A673 (cell line): ENCODE measurements around the gene BAK1. TPM values are rescaled to one million over a fixed set of nuclear protein-coding genes. Genes with fewer than 3 reads are reported as not detected.

Source experiments
- BruUV-seq: library from RNA; stranded (reverse); fragments of 400-500 nt; replicated peaks from 2 replicates; lab custom pipeline; 2021; lab: Mats Ljungman, UMichigan
- CTCF ChIA-PET: fragments of 300-600 bp; sonication (Branson Sonifier 250); formaldehyde crosslinking; loops from one replicate; lab custom pipeline; 2022; ENCODE audit warnings: antibody characterized with exemption; lab: Charles Lee
- POLR2A ChIA-PET: fragments of 300-600 bp; sonication (Branson Sonifier 250); formaldehyde crosslinking; loops from one replicate; lab custom pipeline; 2022; ENCODE audit warnings: antibody characterized with exemption; ENCODE audit not compliant: low non-redundant PET; lab: Charles Lee
- DNase-seq: peaks from one replicate; pipeline ENCODE4 v3.0.0-alpha.2; 2015; ENCODE audit warnings: low spot score
- H3K27ac ChIP-seq: fragments of 200-600 bp; sonication (generic); 2 replicates; pipeline ENCODE4 v1.5.1; 2016; ENCODE audit warnings: mixed run types, low read depth, mild to moderate bottlenecking, mixed read lengths, antibody characterized with exemption, low read length; ENCODE audit not compliant: poor library complexity, severe bottlenecking
- H3K27me3 ChIP-seq: fragments of 200-600 bp; sonication (generic); replicated peaks from 2 replicates; pipeline ENCODE4 v1.6.1; 2017; ENCODE audit warnings: mixed run types, low read depth, mild to moderate bottlenecking, mixed read lengths, antibody characterized with exemption, low read length; ENCODE audit not compliant: insufficient read depth, poor library complexity
- H3K36me3 ChIP-seq: fragments of 200-600 bp; sonication (generic); 2 replicates; pipeline ENCODE4 v1.6.1; 2016; ENCODE audit warnings: mixed run types, mild to moderate bottlenecking, mixed read lengths, antibody characterized with exemption, low read length; ENCODE audit not compliant: insufficient read depth, poor library complexity, severe bottlenecking
- H3K4me1 ChIP-seq: fragments of 200-600 bp; sonication (generic); 2 replicates; pipeline ENCODE4 v1.6.1; 2017; ENCODE audit warnings: mixed run types, mild to moderate bottlenecking, mixed read lengths, antibody characterized with exemption, low read length; ENCODE audit not compliant: insufficient read depth, poor library complexity, severe bottlenecking
- H3K4me3 ChIP-seq: fragments of 200-600 bp; sonication (generic); 2 replicates; pipeline ENCODE4 v1.5.1; 2016; ENCODE audit warnings: low read depth, mixed run types, mild to moderate bottlenecking, mixed read lengths, low read length; ENCODE audit not compliant: poor library complexity, severe bottlenecking
- H3K9me3 ChIP-seq: fragments of 200-600 bp; sonication (generic); 2 replicates; pipeline ENCODE4 v1.6.1; 2016; ENCODE audit warnings: mixed run types, low read depth, mild to moderate bottlenecking, mixed read lengths, antibody characterized with exemption, low read length; ENCODE audit not compliant: poor library complexity, severe bottlenecking
- EZH2 ChIP-seq: fragments of 200-600 bp; sonication (generic); IDR thresholded peaks from 2 replicates; pipeline ENCODE4 v1.6.1; 2017; ENCODE audit warnings: borderline replicate concordance, low read depth, mild to moderate bottlenecking, mixed read lengths, antibody characterized with exemption, low read length; ENCODE audit not compliant: poor library complexity, severe bottlenecking
- intact Hi-C: fragments of 100-400 bp; cut with micrococcal nuclease; formaldehyde crosslinking; loops from one replicate; pipeline ENCODE4 v1.10.0; 2022; ENCODE audit not compliant: unreplicated experiment
- total RNA-seq: library from RNA; stranded (reverse); gene quantifications from 2 replicates; pipeline ENCODE4 v1.2.3, GENCODE V29; 2021
- TF ChIP-seq, protein P1 (sequence below): fragments of 300-800, 200-600 bp; sonication (generic); conservative IDR thresholded peaks from 2 replicates; pipeline ENCODE4 v1.5.1; 2017; ENCODE audit warnings: low read depth, mild to moderate bottlenecking, antibody characterized with exemption, low read length, moderate library complexity, mixed read lengths

BAK1 gene
- total RNA-seq, 1 experiment from 2014 or later: 27.1 TPM

- no peak for DNase-seq
- H3K9me3 ChIP-seq: no peaks in the 10 kb centered on the region
- TF ChIP-seq, protein P1, sequence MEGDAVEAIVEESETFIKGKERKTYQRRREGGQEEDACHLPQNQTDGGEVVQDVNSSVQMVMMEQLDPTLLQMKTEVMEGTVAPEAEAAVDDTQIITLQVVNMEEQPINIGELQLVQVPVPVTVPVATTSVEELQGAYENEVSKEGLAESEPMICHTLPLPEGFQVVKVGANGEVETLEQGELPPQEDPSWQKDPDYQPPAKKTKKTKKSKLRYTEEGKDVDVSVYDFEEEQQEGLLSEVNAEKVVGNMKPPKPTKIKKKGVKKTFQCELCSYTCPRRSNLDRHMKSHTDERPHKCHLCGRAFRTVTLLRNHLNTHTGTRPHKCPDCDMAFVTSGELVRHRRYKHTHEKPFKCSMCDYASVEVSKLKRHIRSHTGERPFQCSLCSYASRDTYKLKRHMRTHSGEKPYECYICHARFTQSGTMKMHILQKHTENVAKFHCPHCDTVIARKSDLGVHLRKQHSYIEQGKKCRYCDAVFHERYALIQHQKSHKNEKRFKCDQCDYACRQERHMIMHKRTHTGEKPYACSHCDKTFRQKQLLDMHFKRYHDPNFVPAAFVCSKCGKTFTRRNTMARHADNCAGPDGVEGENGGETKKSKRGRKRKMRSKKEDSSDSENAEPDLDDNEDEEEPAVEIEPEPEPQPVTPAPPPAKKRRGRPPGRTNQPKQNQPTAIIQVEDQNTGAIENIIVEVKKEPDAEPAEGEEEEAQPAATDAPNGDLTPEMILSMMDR: no peak
- no peak for TF ChIP-seq EZH2
- H3K4me3 ChIP-seq: no peak overlapping the region
- no peak overlapping the region for H3K27ac ChIP-seq
- no peaks in the 10 kb centered on the region for H3K4me1 ChIP-seq
- intact Hi-C loops: loop anchor here (5.0 to 10.0 kb wide), 2 partner anchors 43 to 445 kb away; no protein-coding TSS in a partner anchor
- no peaks in the 10 kb centered on the region for H3K36me3 ChIP-seq
- ChIA-PET POLR2A (no interaction called here), CTCF (interaction anchor here (1.0 kb wide), 1 partner anchor 111 kb away, joined by 5 read pairs; no protein-coding TSS in a partner anchor)
- BruUV-seq: no TSS peak
- H3K27me3 ChIP-seq: no peaks in the 10 kb centered on the region
Observed at GRCh38 chr6:33589392-33589730, 9.3 kb upstream of the BAK1 start.

DNA sequence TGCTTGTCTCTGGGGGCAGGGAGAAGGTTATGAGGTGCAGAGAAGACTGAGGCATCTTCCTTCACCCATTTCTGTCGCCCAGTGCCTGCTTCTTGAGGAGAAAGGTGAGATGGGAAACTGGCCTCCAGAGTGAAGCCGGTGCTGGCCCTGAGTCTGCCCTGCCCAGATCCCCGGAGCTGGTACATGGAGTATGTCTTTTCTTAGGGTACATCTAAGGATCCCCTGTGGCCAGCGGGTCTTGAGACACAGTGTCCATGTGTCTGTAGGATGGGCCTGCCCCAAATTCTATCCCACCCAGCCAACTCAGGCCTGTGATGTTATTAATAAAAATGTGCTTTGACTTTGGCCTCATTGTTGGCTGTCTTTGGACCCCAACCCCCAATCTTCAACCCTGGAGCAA is 8.8 kb upstream of the BAK1 start:
- Histone ChIP-seq H3K9me3 (no peaks in the 10 kb centered on the region), H3K27ac (no peak overlapping the region), H3K36me3 (no peaks in the 10 kb centered on the region), H3K27me3 (no peaks in the 10 kb centered on the region), H3K4me1 (no peaks in the 10 kb centered on the region), H3K4me3 (no peak overlapping the region)
- ChIA-PET POLR2A (no interaction called here), CTCF (no interaction called here)
- BruUV-seq: no TSS peak
- TF ChIP-seq EZH2: no peak
- TF ChIP-seq, protein P1: no peak
- intact Hi-C loops: loop anchor here (5.0 to 10.0 kb wide), 2 partner anchors 43 to 446 kb away; no protein-coding TSS in a partner anchor
- DNase-seq: no peak

DNA sequence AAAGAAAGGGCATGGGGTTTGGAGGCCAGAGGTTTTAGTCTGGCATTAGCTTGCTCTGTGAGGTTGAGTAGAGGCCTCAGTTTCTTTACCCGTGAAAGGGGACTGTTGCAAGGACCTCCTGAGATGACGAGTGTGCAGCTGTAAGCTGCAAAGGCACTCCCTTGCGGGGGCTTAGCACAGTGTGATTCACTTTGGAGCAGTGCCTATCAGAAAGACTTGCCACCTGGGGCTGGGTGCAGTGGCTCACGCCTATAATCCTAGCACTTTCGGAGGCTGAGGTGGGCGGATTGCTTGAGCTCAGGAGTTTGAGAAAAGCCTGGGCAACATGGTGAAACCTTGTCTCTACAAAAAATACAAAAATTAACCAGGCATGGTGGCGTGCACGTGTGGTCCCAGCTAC is 7.5 kb upstream of the BAK1 start:
- no peaks in the 10 kb centered on the region for H3K36me3 ChIP-seq
- ChIA-PET POLR2A (no interaction called here), CTCF (interaction anchor here (1.2 kb wide), 1 partner anchor 468 kb away, joined by 3 read pairs; no protein-coding TSS in a partner anchor)
- H3K9me3 ChIP-seq: no peaks in the 10 kb centered on the region
- intact Hi-C loops: loop anchor here (5.0 to 10.0 kb wide), 2 partner anchors 45 to 447 kb away; no protein-coding TSS in a partner anchor
- no peaks in the 10 kb centered on the region for H3K4me1 ChIP-seq
- BruUV-seq: no TSS peak
- no peak for DNase-seq
- no peaks in the 10 kb centered on the region for H3K27me3 ChIP-seq
- no peak overlapping the region for H3K27ac ChIP-seq
- TF ChIP-seq, protein P1: no peak
- TF ChIP-seq EZH2: no peak
- no peak overlapping the region for H3K4me3 ChIP-seq
